Erythroblast (primary cell): ENCODE data around the gene IL6R.

Experiments
- GATA1 ChIP-seq: IDR thresholded peaks from 2 replicates; pipeline ENCODE4 v1.6.1; 2011; ENCODE audit warnings: low read depth, mild to moderate bottlenecking, control low read depth, low read length, moderate library complexity
- POLR2A ChIP-seq: IDR thresholded peaks from 2 replicates; pipeline ENCODE4 v1.6.1; 2011; ENCODE audit warnings: mild to moderate bottlenecking, low read length

DNA sequence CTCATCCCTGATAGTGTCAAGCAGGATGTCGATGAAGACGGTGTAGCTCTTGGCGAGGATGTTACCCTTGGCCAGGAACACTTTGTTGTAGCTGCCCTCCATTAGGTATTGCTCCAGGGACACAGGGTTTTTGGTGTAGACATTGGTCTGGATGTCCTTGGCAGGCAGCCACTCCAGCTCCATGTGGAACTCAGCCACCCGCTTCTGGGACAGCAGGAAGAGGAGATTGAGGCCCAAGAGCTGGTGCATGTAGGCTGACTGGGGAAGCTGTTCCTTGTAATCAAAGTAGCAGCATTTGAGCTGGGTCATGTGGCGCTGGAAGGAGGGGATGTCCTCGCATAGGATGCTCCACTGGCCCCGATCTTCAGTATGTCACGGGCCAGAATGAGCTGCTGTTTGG is 9.5 kb downstream of the IL6R start:
- TF ChIP-seq POLR2A (no peak), GATA1 (no peak)
